ENCODE data around the gene RDX. TPM values are rescaled to one million over a fixed set of nuclear protein-coding genes. Genes with fewer than 3 reads are reported as not detected.

Gene RDX
- total RNA-seq, 2 experiments from 2014 or later, result 23.7 to 25.5 TPM

- no TSS peak for BruUV-seq (replicated peaks)
- POLR2A ChIA-PET, result interaction anchor here (0.7 to 0.8 kb wide), 2 partner anchors 28 to 169 kb away, joined by 3 read pairs; no protein-coding TSS in a partner anchor
- Histone ChIP-seq H3K4me2 (ENCODE audit: low read length) (no peak overlapping the region), H3K36me3 (ENCODE audit: insufficient read depth, low read length) (no peaks in the 10 kb centered on the region), H2AFZ (ENCODE audit: low read length) (no peak overlapping the region), H3K9me2 (ENCODE audit: insufficient read depth, low read length) (no peaks in the 10 kb centered on the region), H4K20me1 (ENCODE audit: insufficient read depth, low read length) (no peaks in the 10 kb centered on the region), H3K4me1 (ENCODE audit: insufficient read depth, low read length, poor library complexity, severe bottlenecking) (no peaks in the 10 kb centered on the region), H3K9me3 (ENCODE audit: low read length) (no peaks in the 10 kb centered on the region), H3K4me3 (ENCODE audit: low read depth, low read length, poor library complexity, severe bottlenecking) (no peak overlapping the region), H3K79me2 (ENCODE audit: insufficient read depth, low read depth, low read length) (no peaks in the 10 kb centered on the region), H3K27ac (ENCODE audit: low read depth, low read length, poor library complexity, severe bottlenecking) (no peak overlapping the region)
- no peak for TF ChIP-seq EZH2phosphoT487 (IDR thresholded peaks at IDR 0.05; ENCODE audit: borderline replicate concordance, low read depth, low read length)
- no peak for TF ChIP-seq CTCF (conservative IDR thresholded peaks at IDR 0.05; ENCODE audit: low read length)
- DNase-seq (ENCODE audit: low spot score), result no peak
- intact Hi-C loops (cut with micrococcal nuclease; ENCODE audit: unreplicated experiment), result no loop called here
- CTCF ChIA-PET (ENCODE audit: unreplicated experiment), result no interaction called here
Measured at GRCh38 chr11:110160016-110160415, 136.4 kb downstream of the RDX start.

GRCh38 chr11:110159476-110159875 is 136.9 kb downstream of the RDX start:
- no peak overlapping the region for H3K4me3 ChIP-seq (ENCODE audit: low read depth, low read length, poor library complexity, severe bottlenecking)
- ChIA-PET POLR2A (interaction anchor here (0.8 kb wide), 1 partner anchor 294 kb away, joined by 4 read pairs; no protein-coding TSS in a partner anchor), CTCF (ENCODE audit: unreplicated experiment) (no interaction called here)
- no peaks in the 10 kb centered on the region for H3K9me2 ChIP-seq (ENCODE audit: insufficient read depth, low read length)
- H3K4me1 ChIP-seq (ENCODE audit: insufficient read depth, low read length, poor library complexity, severe bottlenecking), result no peaks in the 10 kb centered on the region
- no peak overlapping the region for H3K27ac ChIP-seq (ENCODE audit: low read depth, low read length, poor library complexity, severe bottlenecking)
- no peaks in the 10 kb centered on the region for H4K20me1 ChIP-seq (ENCODE audit: insufficient read depth, low read length)
- TF ChIP-seq CTCF (conservative IDR thresholded peaks at IDR 0.05; ENCODE audit: low read length) (no peak), EZH2phosphoT487 (IDR thresholded peaks at IDR 0.05; ENCODE audit: borderline replicate concordance, low read depth, low read length) (no peak)
- no peaks in the 10 kb centered on the region for H3K79me2 ChIP-seq (ENCODE audit: insufficient read depth, low read depth, low read length)
- no peaks in the 10 kb centered on the region for H3K9me3 ChIP-seq (ENCODE audit: low read length)
- BruUV-seq (replicated peaks), result no TSS peak
- DNase-seq (ENCODE audit: low spot score), result no peak
- H3K36me3 ChIP-seq (ENCODE audit: insufficient read depth, low read length), result no peaks in the 10 kb centered on the region
- no peak overlapping the region for H3K4me2 ChIP-seq (ENCODE audit: low read length)
- H2AFZ ChIP-seq (ENCODE audit: low read length), result no peak overlapping the region
- intact Hi-C loops (cut with micrococcal nuclease; ENCODE audit: unreplicated experiment), result no loop called here

GRCh38 chr11:110158317-110159200 is 137.9 kb downstream of the RDX start:
- intact Hi-C loops (cut with micrococcal nuclease; ENCODE audit: unreplicated experiment), result no loop called here
- POLR2A ChIA-PET, result interaction anchor here (0.6 to 0.8 kb wide), 2 partner anchors 256 to 293 kb away, joined by 3 to 4 read pairs; no protein-coding TSS in a partner anchor
- Histone ChIP-seq H3K36me3 (ENCODE audit: insufficient read depth, low read length) (no peaks in the 10 kb centered on the region), H3K4me1 (ENCODE audit: insufficient read depth, low read length, poor library complexity, severe bottlenecking) (no peaks in the 10 kb centered on the region), H3K4me3 (ENCODE audit: low read depth, low read length, poor library complexity, severe bottlenecking) (no peak overlapping the region), H3K79me2 (ENCODE audit: insufficient read depth, low read depth, low read length) (no peaks in the 10 kb centered on the region), H3K9me2 (ENCODE audit: insufficient read depth, low read length) (no peaks in the 10 kb centered on the region), H3K27ac (ENCODE audit: low read depth, low read length, poor library complexity, severe bottlenecking) (no peak overlapping the region), H3K4me2 (ENCODE audit: low read length) (no peak overlapping the region), H2AFZ (ENCODE audit: low read length) (no peak overlapping the region), H4K20me1 (ENCODE audit: insufficient read depth, low read length) (no peaks in the 10 kb centered on the region), H3K9me3 (ENCODE audit: low read length) (no peaks in the 10 kb centered on the region)
- no peak for TF ChIP-seq CTCF (conservative IDR thresholded peaks at IDR 0.05; ENCODE audit: low read length)
- TF ChIP-seq EZH2phosphoT487 (IDR thresholded peaks at IDR 0.05; ENCODE audit: borderline replicate concordance, low read depth, low read length), result no peak
- no peak for DNase-seq (ENCODE audit: low spot score)
- CTCF ChIA-PET (ENCODE audit: unreplicated experiment), result no interaction called here
- BruUV-seq (replicated peaks), result no TSS peak

All from OCI-LY7 (cell line).